H9 (cell line): Measurements from ENCODE around the gene THSD7A. TPM values are rescaled to one million over a fixed set of nuclear protein-coding genes. Genes with fewer than 3 reads are reported as not detected.
A peak's percentile ranks its signal among the peaks of the same experiment; 100 is the strongest.

Experiments used
- DNase-seq: peaks from one replicate; pipeline ENCODE4 v3.0.0-alpha.2; 2017
- H2AFZ ChIP-seq: one replicate; pipeline ENCODE4 v1.6.1; 2013; ENCODE audit warnings: mild to moderate bottlenecking, low read length, control low read depth, moderate library complexity
- H2AK5ac ChIP-seq: 2 replicates; pipeline ENCODE4 v1.6.1; 2013; ENCODE audit warnings: low read length, control low read depth, mixed read lengths; ENCODE audit not compliant: insufficient read length
- H2BK120ac ChIP-seq: one replicate; pipeline ENCODE4 v1.6.1; 2013; ENCODE audit warnings: low read depth, mild to moderate bottlenecking, low read length, control low read depth, inconsistent platforms; ENCODE audit not compliant: poor library complexity, severe bottlenecking
- H2BK12ac ChIP-seq: 2 replicates; pipeline ENCODE4 v1.6.1; 2013; ENCODE audit warnings: low read length, control low read depth, mixed read lengths, low read depth; ENCODE audit not compliant: insufficient read length
- H2BK15ac ChIP-seq: 2 replicates; pipeline ENCODE4 v1.6.1; 2013; ENCODE audit warnings: low read depth, low read length, control low read depth
- H2BK20ac ChIP-seq: one replicate; pipeline ENCODE4 v1.6.1; 2013; ENCODE audit warnings: low read depth, mild to moderate bottlenecking, low read length, control low read depth, inconsistent platforms; ENCODE audit not compliant: poor library complexity, severe bottlenecking
- H2BK5ac ChIP-seq: 2 replicates; pipeline ENCODE4 v1.6.1; 2013; ENCODE audit warnings: low read length, control low read depth, mixed read lengths; ENCODE audit not compliant: insufficient read length
- H3K14ac ChIP-seq: 2 replicates; pipeline ENCODE4 v1.6.1; 2013; ENCODE audit warnings: low read length, control low read depth; ENCODE audit not compliant: insufficient read depth
- H3K18ac ChIP-seq: 2 replicates; pipeline ENCODE4 v1.6.1; 2013; ENCODE audit warnings: low read depth, mild to moderate bottlenecking, mixed read lengths, low read length, control low read depth; ENCODE audit not compliant: insufficient read length
- H3K23ac ChIP-seq: 2 replicates; pipeline ENCODE4 v1.6.1; 2013; ENCODE audit warnings: low read length, control low read depth, mixed read lengths, low read depth; ENCODE audit not compliant: insufficient read length
- H3K23me2 ChIP-seq: 2 replicates; pipeline ENCODE4 v1.6.1; 2013; ENCODE audit warnings: low read depth, mild to moderate bottlenecking, mixed read lengths, low read length, control low read depth; ENCODE audit not compliant: insufficient read length, poor library complexity, severe bottlenecking
- H3K27ac ChIP-seq: 2 replicates; pipeline ENCODE4 v1.5.1; 2013; ENCODE audit warnings: low read length, control low read depth, mixed read lengths, low read depth; ENCODE audit not compliant: insufficient read length
- H3K27me3 ChIP-seq: 2 replicates; pipeline ENCODE4 v1.6.1; 2013; ENCODE audit warnings: low read length, control low read depth, inconsistent platforms; ENCODE audit not compliant: insufficient read depth
- H3K4ac ChIP-seq: 2 replicates; pipeline ENCODE4 v1.6.1; 2013; ENCODE audit warnings: low read depth, mild to moderate bottlenecking, control low read depth, inconsistent platforms, low read length, moderate library complexity
- H3K4me1 ChIP-seq: 2 replicates; pipeline ENCODE4 v1.6.1; 2013; ENCODE audit warnings: low read length, control low read depth, inconsistent platforms; ENCODE audit not compliant: insufficient read depth
- H3K4me2 ChIP-seq: 2 replicates; pipeline ENCODE4 v1.6.1; 2013; ENCODE audit warnings: low read length, control low read depth, mixed read lengths; ENCODE audit not compliant: insufficient read length, insufficient read depth
- H3K56ac ChIP-seq: 2 replicates; pipeline ENCODE4 v1.6.1; 2013; ENCODE audit warnings: low read depth, mild to moderate bottlenecking, mixed read lengths, low read length, control low read depth; ENCODE audit not compliant: insufficient read length
- H3K79me1 ChIP-seq: 2 replicates; pipeline ENCODE4 v1.6.1; 2013; ENCODE audit warnings: low read depth, mild to moderate bottlenecking, moderate library complexity, low read length, control low read depth, inconsistent platforms; ENCODE audit not compliant: insufficient read depth, poor library complexity, severe bottlenecking
- H3K79me2 ChIP-seq: 2 replicates; pipeline ENCODE4 v1.6.1; 2013; ENCODE audit warnings: low read length, control low read depth, inconsistent platforms; ENCODE audit not compliant: insufficient read depth
- H3K9ac ChIP-seq: 2 replicates; pipeline ENCODE4 v1.6.1; 2013; ENCODE audit warnings: low read length, control low read depth, mixed read lengths; ENCODE audit not compliant: insufficient read length; ENCODE audit errors: extremely low read depth
- H3K9me3 ChIP-seq: one replicate; pipeline ENCODE4 v1.6.1; 2013; ENCODE audit warnings: low read depth, low read length, inconsistent platforms; ENCODE audit not compliant: control insufficient read depth
- H3T11ph ChIP-seq: one replicate; pipeline ENCODE4 v1.6.1; 2013; ENCODE audit warnings: mild to moderate bottlenecking, low read length, control low read depth, inconsistent platforms
- H4K20me1 ChIP-seq: one replicate; pipeline ENCODE4 v1.6.1; 2013; ENCODE audit not compliant: control insufficient read depth, insufficient read length, insufficient read depth
- H4K5ac ChIP-seq: 2 replicates; pipeline ENCODE4 v1.6.1; 2013; ENCODE audit warnings: low read depth, mild to moderate bottlenecking, mixed read lengths, low read length, control low read depth; ENCODE audit not compliant: insufficient read length
- H4K8ac ChIP-seq: replicated peaks from 2 replicates; pipeline ENCODE4 v1.6.1; 2013; ENCODE audit warnings: low read length, control low read depth, mixed read lengths, low read depth; ENCODE audit not compliant: insufficient read length
- H4K91ac ChIP-seq: 2 replicates; pipeline ENCODE4 v1.6.1; 2013; ENCODE audit warnings: low read depth, mild to moderate bottlenecking, moderate library complexity, mixed read lengths, low read length, control low read depth; ENCODE audit not compliant: insufficient read length
- H3K27ac Mint-ChIP-seq, 3 experiments: 2 replicates in 2 of 3; 3 replicates in 1 of 3; pipeline ENCODE4 v1.8.0; 2020 to 2021; ENCODE audit warnings: mixed read lengths in 3 of 3, mild to moderate bottlenecking in 1 of 3, moderate library complexity in 1 of 3
- H3K27me3 Mint-ChIP-seq: 2 replicates; pipeline ENCODE4 v1.8.0; 2021; ENCODE audit warnings: low read depth, mild to moderate bottlenecking, moderate library complexity, mixed read lengths
- H3K36me3 Mint-ChIP-seq, 3 experiments: 2 replicates in 2 of 3; 3 replicates in 1 of 3; pipeline ENCODE4 v1.8.0; 2020 to 2021; ENCODE audit warnings: low read depth in 3 of 3, mixed read lengths in 3 of 3; ENCODE audit not compliant: insufficient read depth in 1 of 3
- H3K4me1 Mint-ChIP-seq, 2 experiments: 2 replicates each; pipeline ENCODE4 v1.8.0; 2020; ENCODE audit warnings: mixed read lengths in 2 of 2
- H3K4me3 Mint-ChIP-seq, 2 experiments: 2 replicates in 1 of 2; 3 replicates in 1 of 2; pipeline ENCODE4 v1.8.0; 2020 to 2021; ENCODE audit warnings: mild to moderate bottlenecking in 2 of 2, mixed read lengths in 2 of 2, moderate library complexity in 1 of 2
- H3K9me3 Mint-ChIP-seq, 2 experiments: 2 replicates in 1 of 2; 3 replicates in 1 of 2; pipeline ENCODE4 v1.8.0; 2020; ENCODE audit warnings: mild to moderate bottlenecking in 2 of 2, mixed read lengths in 2 of 2, moderate library complexity in 1 of 2
- WGBS: extraction: QIAGEN DNeasy Blood & Tissue Kit; methylation state at CpG from one replicate; pipeline ENCODE4 v1.1.7; 2013; ENCODE audit warnings: missing lambda C conversion rate, low lambda C conversion rate, mixed read lengths; ENCODE audit not compliant: insufficient read length; ENCODE audit errors: extremely low coverage; 5-methylcytosine and 5-hydroxymethylcytosine counted together
- total RNA-seq: library from RNA; stranded (reverse); gene quantifications from 2 replicates; pipeline ENCODE4 v1.2.1, GENCODE V29; 2021
- TF ChIP-seq, protein P1 (sequence below): fragments of 200-600 bp; sonication (generic); conservative IDR thresholded peaks from 3 replicates; pipeline ENCODE4 v1.8.0; 2021; ENCODE audit warnings: antibody characterized with exemption, mild to moderate bottlenecking

The THSD7A gene
- total RNA-seq, 1 experiment from 2014 or later: 0.42 TPM

DNA sequence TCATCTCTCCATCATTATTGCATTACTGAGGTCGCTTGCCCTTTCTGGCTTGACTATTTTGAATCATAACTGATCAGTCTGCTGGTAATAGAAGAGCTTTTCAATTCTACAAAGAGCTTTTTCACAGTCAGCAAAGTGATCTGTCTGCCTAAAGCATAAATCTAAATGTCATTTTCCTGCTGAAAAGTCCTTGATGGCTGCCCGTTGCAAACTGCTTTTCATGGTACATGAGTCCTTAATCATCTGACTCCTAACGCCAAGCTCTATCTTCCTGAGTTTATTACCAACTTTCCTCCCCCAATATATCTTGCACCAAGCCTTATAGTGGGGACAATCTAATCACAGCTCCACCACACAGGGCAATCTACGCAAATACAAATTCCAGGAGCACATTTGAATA lies 39.8 kb downstream of the THSD7A start:
- Histone ChIP-seq H3K4me1 (no peaks in the 10 kb centered on the region), H3K18ac (no peak overlapping the region), H3K27ac (no peak overlapping the region), H3K23ac (no peak overlapping the region), H3K14ac (no peak overlapping the region), H3T11ph (no peak overlapping the region), H3K23me2 (no peaks in the 10 kb centered on the region), H3K9me3 (no peaks in the 10 kb centered on the region), H3K79me2 (no peaks in the 10 kb centered on the region), H2BK5ac (no peak overlapping the region), H3K79me1 (no peaks in the 10 kb centered on the region), H2BK120ac (no peak overlapping the region), H4K91ac (no peak overlapping the region), H4K5ac (no peak overlapping the region), H2BK15ac (no peak overlapping the region), H2BK20ac (no peak overlapping the region), H2AFZ (no peak overlapping the region), H4K8ac (no peak overlapping the region), H2AK5ac (no peak overlapping the region), H3K9ac (no peak overlapping the region), H3K4ac (no peak overlapping the region), H3K56ac (no peak overlapping the region), H3K4me2 (no peak overlapping the region), H2BK12ac (no peak overlapping the region), H4K20me1 (no peaks in the 10 kb centered on the region), H3K27me3 (no peaks in the 10 kb centered on the region)
- TF ChIP-seq, protein P1, sequence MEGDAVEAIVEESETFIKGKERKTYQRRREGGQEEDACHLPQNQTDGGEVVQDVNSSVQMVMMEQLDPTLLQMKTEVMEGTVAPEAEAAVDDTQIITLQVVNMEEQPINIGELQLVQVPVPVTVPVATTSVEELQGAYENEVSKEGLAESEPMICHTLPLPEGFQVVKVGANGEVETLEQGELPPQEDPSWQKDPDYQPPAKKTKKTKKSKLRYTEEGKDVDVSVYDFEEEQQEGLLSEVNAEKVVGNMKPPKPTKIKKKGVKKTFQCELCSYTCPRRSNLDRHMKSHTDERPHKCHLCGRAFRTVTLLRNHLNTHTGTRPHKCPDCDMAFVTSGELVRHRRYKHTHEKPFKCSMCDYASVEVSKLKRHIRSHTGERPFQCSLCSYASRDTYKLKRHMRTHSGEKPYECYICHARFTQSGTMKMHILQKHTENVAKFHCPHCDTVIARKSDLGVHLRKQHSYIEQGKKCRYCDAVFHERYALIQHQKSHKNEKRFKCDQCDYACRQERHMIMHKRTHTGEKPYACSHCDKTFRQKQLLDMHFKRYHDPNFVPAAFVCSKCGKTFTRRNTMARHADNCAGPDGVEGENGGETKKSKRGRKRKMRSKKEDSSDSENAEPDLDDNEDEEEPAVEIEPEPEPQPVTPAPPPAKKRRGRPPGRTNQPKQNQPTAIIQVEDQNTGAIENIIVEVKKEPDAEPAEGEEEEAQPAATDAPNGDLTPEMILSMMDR: no peak
- 100% methylated on average over 1 of the region's 4 CpGs for WGBS
- H3K9me3 Mint-ChIP-seq: no peaks in the 10 kb centered on the region
- H3K36me3 Mint-ChIP-seq: no peaks in the 10 kb centered on the region
- no peaks in the 10 kb centered on the region for H3K4me1 Mint-ChIP-seq
- H3K27ac Mint-ChIP-seq: peak overlapping the region in 1 of 3 experiments; percentile 26; a peak in 1 of 7 replicates
- DNase-seq: no peak
- H3K27me3 Mint-ChIP-seq: no peaks in the 10 kb centered on the region
- H3K4me3 Mint-ChIP-seq: no peak overlapping the region
